Activated T-cell treated with anti-CD3 and anti-CD28 coated beads, Interleukin-2, amount 50 U/mL, for 1 hour (primary cell): ENCODE results near the gene SMC4.

Experiments used
- DNase-seq: peaks from one replicate; pipeline ENCODE4 v3.0.0-alpha.2; 2020

SMC4 gene

DNA sequence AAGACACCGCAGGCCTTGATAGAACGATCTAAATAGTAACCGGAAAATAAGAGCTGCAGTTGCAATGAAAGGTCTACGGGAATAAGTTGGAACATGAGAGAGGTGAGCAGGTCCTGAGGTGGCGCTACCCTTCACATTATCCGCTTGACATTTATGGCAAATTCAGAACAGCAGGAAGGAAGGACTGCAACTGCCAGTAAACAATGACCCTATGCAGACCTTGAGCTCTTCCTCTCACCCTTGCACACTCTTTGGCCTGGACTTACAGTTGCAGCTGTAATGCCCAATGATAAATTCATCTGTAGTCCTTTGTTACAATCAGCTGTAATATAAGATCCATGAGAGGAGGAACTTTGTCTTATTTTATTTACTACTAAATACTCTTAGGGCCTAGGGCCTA lies 82.4 kb downstream of the SMC4 start:
- DNase-seq = no peak

- no peak for DNase-seq
These were observed 83.3 kb downstream of the SMC4 start for GRCh38 chr3:160482796-160483195.
